ENCODE measurements around the gene SLC17A3.

The SLC17A3 gene

GRCh38 chr6:25900843-25901242 is 26.8 kb upstream of the SLC17A3 start:
- ChIA-PET CTCF (interaction anchor here (0.7 to 1.2 kb wide), 2 partner anchors 8 to 11 kb away, joined by 3 read pairs; no protein-coding TSS in a partner anchor), POLR2A (ENCODE audit: low non-redundant PET) (no interaction called here)
- DNase-seq (ENCODE audit: low spot score), result no peak
- H3K27ac ChIP-seq, result no peak overlapping the region
- TF ChIP-seq CTCF (conservative IDR thresholded peaks at IDR 0.05; ENCODE audit: low read depth), result no peak

DNA sequence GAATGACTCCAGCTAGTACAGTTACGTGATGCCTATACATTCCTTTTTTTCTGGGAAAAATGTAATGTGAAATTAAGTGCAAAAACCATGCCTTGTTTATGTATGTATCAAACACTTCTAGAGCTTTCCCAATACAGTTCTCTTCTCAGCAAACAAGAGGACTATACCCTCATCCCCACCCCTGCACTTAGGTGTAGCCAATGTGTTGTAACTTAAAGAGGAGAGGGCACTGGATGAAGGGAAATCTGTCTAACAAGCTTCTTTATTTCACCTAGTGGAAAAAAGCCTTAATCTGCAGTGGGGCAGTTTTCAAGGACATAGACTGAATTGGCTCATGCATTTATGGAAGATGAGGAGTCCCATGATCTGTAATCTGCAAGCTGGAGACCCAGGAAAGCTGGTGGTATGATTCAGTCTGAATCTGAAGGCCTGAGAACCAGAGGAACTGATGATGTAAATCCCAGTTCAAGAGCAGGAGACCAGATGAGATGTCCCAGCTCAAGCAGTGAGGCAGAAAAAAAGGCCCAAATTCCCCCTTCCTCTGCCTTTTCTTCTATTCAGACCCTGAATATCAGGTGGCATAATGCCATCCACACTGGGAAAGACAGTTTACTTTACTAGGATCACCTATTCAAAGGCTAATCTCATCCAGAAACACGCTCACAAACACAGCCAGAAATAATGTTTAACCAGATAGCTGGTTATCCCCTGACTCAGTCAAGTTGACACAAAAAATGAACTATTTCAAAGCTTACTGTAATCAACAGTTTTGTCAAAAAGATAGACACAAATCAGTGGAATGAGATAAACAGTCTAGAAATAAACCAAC is 25.8 kb upstream of the SLC17A3 start:
- TF ChIP-seq CTCF (conservative IDR thresholded peaks at IDR 0.05; ENCODE audit: low read depth), result no peak
- CTCF ChIA-PET, result interaction anchor here (0.6 to 1.2 kb wide), 3 partner anchors 7 to 181 kb away, joined by 3 read pairs; no protein-coding TSS in a partner anchor
- POLR2A ChIA-PET (ENCODE audit: low non-redundant PET), result no interaction called here
- DNase-seq (ENCODE audit: low spot score), result no peak
- H3K27ac ChIP-seq, result no peak overlapping the region

- no peak for DNase-seq (ENCODE audit: low spot score)
- no peak overlapping the region for H3K27ac ChIP-seq
- POLR2A ChIA-PET (ENCODE audit: low non-redundant PET), result no interaction called here
- TF ChIP-seq CTCF (conservative IDR thresholded peaks at IDR 0.05; ENCODE audit: low read depth), result no peak
- CTCF ChIA-PET, result interaction anchor here (0.6 to 1.0 kb wide), 2 partner anchors 9 to 180 kb away, joined by 3 read pairs; no protein-coding TSS in a partner anchor
Observed at GRCh38 chr6:25899123-25899522, 25.1 kb upstream of the SLC17A3 start.

DNA sequence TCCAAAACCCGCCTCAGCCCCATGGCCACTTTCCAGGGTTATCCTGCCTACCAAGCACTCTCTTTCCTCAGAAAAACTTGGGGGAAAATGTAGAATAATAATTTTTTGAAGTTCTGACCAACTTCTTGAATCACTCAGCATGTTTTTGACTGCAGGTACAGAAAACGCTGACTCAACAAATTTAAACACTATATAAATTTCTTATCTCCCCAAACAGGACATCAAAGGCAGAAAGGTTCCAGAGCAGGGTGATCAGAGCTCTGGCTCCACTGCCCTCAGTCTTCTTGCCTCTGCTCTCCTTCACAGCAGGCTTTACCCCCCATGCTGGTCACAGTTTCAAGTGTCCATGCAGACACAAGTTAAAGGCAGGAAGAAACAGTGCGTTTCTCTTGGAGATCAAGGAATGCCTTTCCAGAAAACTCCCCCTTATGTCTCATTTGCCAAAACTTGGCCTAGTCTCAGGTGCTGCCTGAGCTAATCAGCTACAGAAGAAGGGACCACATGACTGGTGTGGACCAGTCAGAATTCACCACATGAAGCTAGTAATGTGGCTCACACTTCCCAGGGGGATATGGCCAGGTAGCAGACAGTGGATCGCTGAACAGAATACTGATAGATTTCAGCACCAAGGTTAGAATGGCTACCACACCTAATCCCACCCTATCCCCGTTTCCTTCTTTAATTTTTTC is 24.4 kb upstream of the SLC17A3 start:
- no peak for TF ChIP-seq CTCF (conservative IDR thresholded peaks at IDR 0.05; ENCODE audit: low read depth)
- POLR2A ChIA-PET (ENCODE audit: low non-redundant PET), result no interaction called here
- CTCF ChIA-PET, result interaction anchor here (0.6 to 1.0 kb wide), 2 partner anchors 8 to 110 kb away, joined by 3 read pairs; no protein-coding TSS in a partner anchor
- no peak overlapping the region for H3K27ac ChIP-seq
- no peak for DNase-seq (ENCODE audit: low spot score)

- POLR2A ChIA-PET (ENCODE audit: low non-redundant PET), result no interaction called here
- DNase-seq (ENCODE audit: low spot score), result no peak
- CTCF ChIA-PET, result interaction anchor here (0.6 kb wide), 1 partner anchor 910 kb away, joined by 3 read pairs; no protein-coding TSS in a partner anchor
- H3K27ac ChIP-seq, result no peak overlapping the region
- TF ChIP-seq CTCF (conservative IDR thresholded peaks at IDR 0.05; ENCODE audit: low read depth), result no peak
Observed at GRCh38 chr6:25896252-25896651, 22.2 kb upstream of the SLC17A3 start.

GRCh38 chr6:25895771-25896170 is 21.7 kb upstream of the SLC17A3 start:
- POLR2A ChIA-PET (ENCODE audit: low non-redundant PET), result no interaction called here
- no peak for DNase-seq (ENCODE audit: low spot score)
- no peak overlapping the region for H3K27ac ChIP-seq
- CTCF ChIA-PET, result interaction anchor here (0.6 to 0.7 kb wide), 2 partner anchors 909 to 1045 kb away, joined by 3 read pairs; no protein-coding TSS in a partner anchor
- no peak for TF ChIP-seq CTCF (conservative IDR thresholded peaks at IDR 0.05; ENCODE audit: low read depth)
